Activated T-helper 1 cell treated with Interleukin-2 at 50 U/mL for 16 hours (primary cell): ENCODE results near the gene LRFN5.
"Not testable (repeated sequence)": the region's sequence is repeated elsewhere in the genome, so short reads cannot be mapped to it uniquely, and the experiment has no call there.

Experiments used
- DNase-seq: peaks from one replicate; pipeline ENCODE4 v3.0.0-alpha.2; 2020; ENCODE audit warnings: low read depth

The LRFN5 gene

DNA sequence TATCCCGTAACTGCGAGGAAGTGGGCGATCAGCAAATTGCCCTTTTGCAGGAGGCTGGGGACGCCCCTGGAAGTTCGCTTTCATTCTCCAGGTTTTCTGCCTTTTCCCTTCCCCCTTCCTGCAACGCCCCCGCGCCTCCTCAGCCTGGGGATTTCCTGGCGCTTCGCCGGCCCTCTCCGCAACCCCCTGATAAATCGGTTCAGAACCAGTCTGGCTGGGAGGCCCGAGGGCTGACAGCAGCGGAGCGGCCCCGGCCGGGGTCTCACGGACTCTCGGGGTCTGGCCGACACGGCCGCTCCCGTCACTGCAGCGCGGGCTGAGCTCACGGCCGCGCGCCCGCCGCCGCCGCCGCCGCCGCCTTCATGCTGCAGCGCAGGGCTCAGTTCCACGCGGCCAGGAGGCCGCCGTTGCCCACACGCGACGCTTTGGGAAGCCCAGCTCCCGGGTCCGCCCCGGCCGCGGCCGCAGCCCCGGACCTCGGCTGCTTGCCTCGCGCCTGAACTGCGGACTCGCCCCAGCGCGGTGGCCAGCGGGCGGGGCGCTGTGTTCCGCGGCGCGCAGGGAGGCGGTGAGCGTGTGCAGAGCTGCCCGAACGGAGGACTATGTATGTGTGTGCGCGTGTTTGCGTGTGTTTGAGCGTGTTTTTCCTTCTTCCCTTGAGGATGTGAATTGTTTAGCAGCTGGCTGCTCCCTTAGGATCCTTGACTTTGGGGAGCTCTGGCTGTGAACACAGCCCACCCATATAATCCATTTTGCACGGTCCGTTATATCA is at the start of gene LRFN5:
Gene LRFN5, plus strand, starts transcription at position 345 of the 772 bp plus-strand sequence.
- DNase-seq = no peak

GRCh38 chr14:41558490-41558889 is 48.2 kb upstream of the LRFN5 start:
- DNase-seq = no peak

- not testable (repeated sequence) for DNase-seq
These were observed 39.8 kb upstream of the LRFN5 start for GRCh38 chr14:41566864-41567263.

DNA sequence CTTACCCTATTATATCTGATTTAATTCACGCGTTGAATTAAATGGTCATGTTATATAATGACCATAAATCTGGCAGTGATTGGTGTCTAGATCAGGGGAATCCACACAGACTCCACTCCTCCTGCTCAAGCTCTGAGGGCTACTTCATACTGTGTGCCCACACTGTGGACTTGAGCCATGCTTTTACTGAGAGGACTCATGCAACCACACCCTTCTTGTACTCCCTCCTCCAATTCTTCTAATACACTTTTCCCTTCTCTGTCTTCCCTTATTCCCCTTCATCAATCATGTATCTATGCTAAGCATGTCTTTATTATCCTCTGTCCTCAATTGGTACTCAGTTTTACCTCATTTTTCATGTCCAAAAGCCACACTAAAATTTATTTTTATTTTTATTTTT is 37.7 kb upstream of the LRFN5 start:
- DNase-seq = no peak

GRCh38 chr14:41570415-41571155 is 36.1 kb upstream of the LRFN5 start:
- no peak for DNase-seq

DNA sequence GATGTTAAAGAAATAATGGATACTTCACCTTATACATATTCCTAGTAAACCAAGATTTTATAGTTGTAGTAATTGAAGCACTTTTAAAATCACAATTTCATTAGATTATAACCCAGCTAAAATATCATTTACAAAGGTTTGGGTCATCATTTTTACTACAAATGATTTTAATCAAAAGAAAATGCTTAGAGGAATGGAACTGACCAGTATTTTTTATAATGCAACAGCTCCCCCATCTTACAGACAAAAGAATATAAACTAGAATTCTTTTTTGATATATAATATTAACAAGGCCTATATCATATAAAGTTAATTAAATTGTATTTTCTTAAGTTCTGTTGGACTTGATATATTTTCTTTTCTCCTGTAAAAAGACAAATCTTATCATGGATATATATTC is 20.4 kb upstream of the LRFN5 start:
- DNase-seq = no peak

DNA sequence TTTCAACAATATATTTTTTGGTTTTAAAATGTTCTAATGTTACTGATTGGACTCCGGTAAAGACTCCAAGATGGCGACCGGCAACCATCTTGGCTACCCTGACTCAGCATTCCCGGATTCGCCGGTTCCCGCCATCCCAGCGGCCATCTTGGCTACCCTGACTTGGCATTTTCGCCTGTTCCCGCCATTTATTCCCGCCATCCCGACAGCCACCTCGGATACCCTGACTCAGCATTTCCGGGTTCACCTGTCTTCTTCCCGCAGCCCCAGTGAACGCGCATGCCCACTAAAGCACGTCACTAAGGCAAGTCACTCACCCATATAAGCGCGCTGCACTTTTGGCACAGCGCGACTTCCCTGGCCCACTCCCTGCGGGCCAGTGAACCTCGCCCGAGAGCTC is 9.0 kb upstream of the LRFN5 start:
- no peak for DNase-seq

- not testable (repeated sequence) for DNase-seq
These were observed 6.8 kb upstream of the LRFN5 start for GRCh38 chr14:41599805-41600385.

DNA sequence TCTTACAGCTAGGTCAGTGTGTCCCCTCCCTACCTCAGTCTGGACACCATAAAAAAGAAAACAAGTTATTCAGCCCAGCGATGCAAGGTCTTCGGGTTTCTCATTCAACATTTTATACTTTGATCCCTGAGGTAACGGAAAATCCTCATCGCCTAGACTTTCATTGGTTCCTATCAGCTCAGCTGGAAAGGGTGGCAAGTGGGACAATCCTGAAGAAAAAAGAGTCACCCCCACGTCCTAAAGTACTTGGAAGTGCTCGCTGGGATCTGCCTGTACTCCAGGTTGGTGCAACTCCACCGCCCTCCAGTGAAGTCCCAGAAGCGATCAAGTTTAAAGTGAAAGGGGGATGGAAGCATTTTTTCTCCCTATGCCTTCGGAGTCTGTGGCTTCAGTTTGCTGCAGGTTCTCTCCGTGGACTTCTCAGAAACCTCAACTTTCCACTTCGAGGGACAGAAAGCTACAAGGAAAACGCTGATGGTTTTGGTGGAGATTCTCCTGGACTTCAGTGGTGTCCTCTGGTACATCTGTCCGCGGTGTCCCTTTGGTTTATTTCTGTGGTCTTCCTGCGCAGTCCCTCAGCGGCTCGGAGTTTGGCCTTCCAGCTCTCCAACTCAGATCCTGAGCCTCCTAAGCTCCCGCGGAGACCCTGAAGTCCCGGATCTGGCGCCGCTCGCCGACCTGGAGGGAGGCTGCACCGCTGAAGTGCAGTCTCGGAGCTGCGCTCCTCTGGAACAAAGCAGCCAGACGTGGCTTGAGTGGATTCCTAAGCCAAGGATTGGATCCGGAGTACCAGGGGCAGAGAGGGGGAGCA is 1.8 kb upstream of the LRFN5 start:
- no peak for DNase-seq

DNA sequence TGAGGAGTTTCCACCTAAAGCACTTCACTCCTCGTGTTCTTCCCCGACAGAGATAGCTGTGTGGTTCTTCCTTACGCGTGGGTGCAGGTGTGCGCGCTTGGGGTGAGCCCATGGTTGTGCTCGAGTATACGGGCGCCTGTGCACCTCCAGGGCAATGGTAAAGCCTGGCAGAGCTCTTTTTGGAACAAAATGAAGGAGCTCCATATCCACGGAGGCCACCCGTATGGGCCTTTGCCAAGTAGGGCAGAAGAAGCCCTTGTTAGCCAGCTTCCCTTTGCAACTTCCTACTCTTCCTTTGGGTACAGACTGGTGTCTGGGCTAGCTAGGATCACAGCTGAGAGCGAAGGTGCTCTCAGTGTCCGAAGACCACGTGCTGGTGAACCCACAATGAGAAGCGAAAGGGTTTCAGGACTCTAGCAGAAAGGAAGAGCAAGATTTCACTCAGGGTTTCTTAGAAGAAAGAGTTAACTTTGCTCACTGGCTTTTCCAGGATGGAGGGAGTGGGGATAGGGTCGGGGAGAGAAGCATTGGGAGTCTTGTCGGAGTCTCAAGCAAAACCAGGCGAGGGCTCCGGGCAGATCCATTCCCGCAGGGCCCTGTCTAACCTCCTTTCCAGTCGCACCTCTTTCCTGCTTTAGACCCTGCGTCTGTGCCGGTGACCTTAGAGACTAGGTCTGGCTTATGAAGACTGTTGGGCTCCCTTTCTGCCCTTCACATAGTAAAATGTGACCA is 960 bp upstream of the LRFN5 start:
- no peak for DNase-seq

- DNase-seq = no peak
These were observed 469 bp upstream of the LRFN5 start for GRCh38 chr14:41606282-41606531.

- DNase-seq = no peak
These were observed 664 bp downstream of the LRFN5 start for GRCh38 chr14:41607304-41607775.

DNA sequence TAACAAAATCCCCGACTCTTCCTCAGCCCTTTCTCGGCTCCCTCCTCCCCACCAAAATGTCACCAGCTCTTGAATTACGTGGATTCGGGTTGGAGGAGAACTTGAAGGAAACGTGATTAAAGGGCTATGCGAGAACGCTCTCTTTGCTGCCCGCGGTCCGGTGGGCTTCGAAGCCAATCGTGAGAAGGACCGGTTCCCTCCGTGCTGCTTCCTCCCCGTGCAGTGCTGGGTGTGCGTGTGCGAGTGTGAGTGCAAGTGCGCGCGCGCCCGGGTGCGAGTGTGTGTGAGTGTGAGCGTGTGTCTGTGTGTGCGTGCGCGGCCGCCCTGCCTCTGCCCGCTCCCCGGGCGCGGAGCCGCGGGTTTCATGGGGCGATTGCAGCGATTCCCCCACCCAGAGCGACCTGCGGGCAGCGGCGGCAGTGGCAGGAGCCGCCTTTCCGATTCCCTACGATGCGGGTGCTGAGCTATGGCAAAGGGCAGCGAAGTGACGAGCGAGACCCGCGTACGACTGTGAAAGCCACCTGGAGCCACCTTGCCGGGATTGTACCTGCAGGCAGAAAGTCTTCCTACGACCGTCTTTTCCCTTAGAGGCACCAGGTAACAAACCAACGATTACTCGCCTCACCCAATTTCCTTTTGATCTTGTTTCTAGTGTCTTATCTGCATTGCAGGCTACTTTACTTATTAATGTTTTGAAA is 1.4 kb downstream of the LRFN5 start:
- no peak for DNase-seq

DNA sequence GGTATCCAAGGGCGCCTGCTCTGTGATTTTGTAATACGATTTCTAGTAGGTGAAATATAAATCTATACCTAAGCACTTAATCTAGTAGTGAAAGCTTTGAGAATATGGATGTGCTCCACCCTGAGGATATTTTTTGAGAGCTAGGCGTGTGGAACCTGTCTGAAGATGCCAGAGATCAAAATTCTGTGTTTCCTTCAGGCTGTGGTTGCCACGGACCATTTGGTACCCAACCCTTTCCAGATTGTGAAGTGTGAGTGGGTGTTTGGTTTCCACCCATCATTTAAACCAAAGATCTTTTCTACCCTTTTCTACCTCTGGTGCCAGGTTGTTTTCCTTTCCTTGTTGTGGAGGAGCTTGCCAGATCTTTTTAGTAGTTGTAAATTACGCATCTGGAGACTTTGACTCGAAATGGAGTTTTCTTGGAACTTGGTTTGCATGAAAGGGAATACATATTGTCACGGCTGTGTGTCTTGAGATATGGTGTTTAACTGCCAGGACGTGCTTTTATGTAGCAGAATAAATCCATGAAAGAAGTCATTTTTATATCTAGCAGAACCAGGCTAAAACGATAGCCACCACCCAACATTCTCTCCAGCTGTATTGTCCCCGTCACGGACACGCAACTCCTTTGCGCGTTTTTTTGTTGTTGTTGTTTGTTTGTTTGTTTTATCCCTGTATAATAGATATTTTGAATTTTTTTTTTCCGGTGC is 2.2 kb downstream of the LRFN5 start:
- no peak for DNase-seq

GRCh38 chr14:41609704-41610183 is 3.1 kb downstream of the LRFN5 start:
- no peak for DNase-seq

DNA sequence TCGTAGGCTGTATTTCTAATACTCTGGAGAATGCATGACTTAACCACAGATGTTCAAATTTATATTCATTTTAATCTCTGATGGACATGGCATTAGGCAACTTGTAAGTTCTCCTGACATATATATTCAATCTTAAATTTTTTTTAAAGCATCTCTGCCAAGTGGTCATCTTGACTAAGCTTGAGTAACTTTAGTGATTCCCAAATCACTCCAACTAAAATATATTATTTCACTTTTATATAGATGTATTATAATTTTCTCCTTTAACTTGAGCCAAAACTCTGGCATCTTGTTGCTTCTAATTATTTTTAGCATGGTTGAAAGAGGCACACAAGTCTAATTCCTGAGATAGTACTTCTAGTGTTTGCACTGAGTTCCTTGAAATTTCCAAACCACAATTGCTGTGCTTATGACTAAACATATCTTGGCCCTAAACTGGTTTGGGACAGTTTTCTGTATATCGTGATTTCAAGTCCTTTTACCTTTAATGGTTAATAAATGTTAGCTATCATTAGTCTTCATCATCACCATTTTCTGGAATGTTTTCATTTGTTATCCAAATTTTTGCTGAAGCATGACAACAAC is 8.4 kb downstream of the LRFN5 start:
- no peak for DNase-seq

GRCh38 chr14:41623736-41624135 is 17.1 kb downstream of the LRFN5 start:
- no peak for DNase-seq

GRCh38 chr14:41629876-41630275 is 23.2 kb downstream of the LRFN5 start:
- no peak for DNase-seq

GRCh38 chr14:41634286-41634685 is 27.6 kb downstream of the LRFN5 start:
- DNase-seq = no peak
